Measurements from ENCODE around the gene KYNU. TPM values are rescaled to one million over a fixed set of nuclear protein-coding genes. Genes with fewer than 3 reads are reported as not detected.

Gene KYNU
- 0.21 and 0.24 TPM in 2 replicates for total RNA-seq
- long read RNA-seq, full-length matches to known transcripts: 3 of 4 reads
- long read RNA-seq, partial matches to known transcripts: 0 of 4 reads
- long read RNA-seq, other reads (novel, unspliced or antisense): 1 of 4 reads

- peak; percentile 14 for TF ChIP-seq CTCF (IDR thresholded peaks at IDR 0.05)
- no peaks in the 10 kb centered on the region for H3K9me3 Mint-ChIP-seq (ENCODE audit: unreplicated experiment)
- no peak within 1 kb of the TSS for H3K27ac Mint-ChIP-seq (ENCODE audit: unreplicated experiment)
- peaks cover 60% of the 10 kb centered on the region for H3K4me1 Mint-ChIP-seq (ENCODE audit: unreplicated experiment)
- H3K4me3 Mint-ChIP-seq (ENCODE audit: unreplicated experiment): no peak within 1 kb of the TSS
- no peaks in the 10 kb centered on the region for H3K27me3 Mint-ChIP-seq (ENCODE audit: unreplicated experiment)
- DNase-seq (ENCODE audit: extremely low spot score, unreplicated experiment): no peak
- H3K36me3 Mint-ChIP-seq (ENCODE audit: unreplicated experiment): no peaks in the 10 kb centered on the region
Measured at GRCh38 chr2:142877216-142877838, at the start of gene KYNU. TSS of gene KYNU (plus strand) at chr2:142877664. CDS start at chr2:142885368, 7,704 bp downstream.

- Mint-ChIP-seq H3K27me3 (ENCODE audit: unreplicated experiment) (no peaks in the 10 kb centered on the region), H3K36me3 (ENCODE audit: unreplicated experiment) (no peaks in the 10 kb centered on the region), H3K9me3 (ENCODE audit: unreplicated experiment) (peaks cover 5% of the 10 kb centered on the region), H3K27ac (ENCODE audit: unreplicated experiment) (peak overlapping the region; percentile 61), H3K4me3 (ENCODE audit: unreplicated experiment) (peak overlapping the region; percentile 33), H3K4me1 (ENCODE audit: unreplicated experiment) (peaks cover 25% of the 10 kb centered on the region)
- no peak for TF ChIP-seq CTCF (IDR thresholded peaks at IDR 0.05)
- no peak for DNase-seq (ENCODE audit: extremely low spot score, unreplicated experiment)
Measured at GRCh38 chr2:142834021-142834420, 43.4 kb upstream of the KYNU start.

DNA sequence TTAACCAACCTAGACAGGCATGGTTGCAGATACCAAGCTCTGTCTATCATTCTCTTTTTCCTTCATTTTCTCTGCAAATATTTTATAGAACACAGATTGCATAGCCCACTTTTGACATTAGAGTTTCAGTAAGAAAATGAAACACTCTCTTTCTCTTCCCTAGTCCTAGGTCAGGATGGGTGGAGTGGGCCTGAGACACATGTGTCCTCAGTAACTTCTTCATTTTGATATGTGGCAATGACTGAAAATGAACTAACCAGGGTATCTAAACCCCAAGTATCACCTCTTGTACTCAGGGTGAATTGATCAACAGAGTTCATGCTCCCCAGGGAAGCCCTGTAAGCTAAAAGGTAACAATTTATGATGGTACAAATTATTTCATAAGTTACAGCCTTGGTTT, 37.0 kb upstream of the KYNU start:
- H3K4me1 Mint-ChIP-seq (ENCODE audit: unreplicated experiment): peaks cover 10% of the 10 kb centered on the region
- H3K36me3 Mint-ChIP-seq (ENCODE audit: unreplicated experiment): no peaks in the 10 kb centered on the region
- H3K4me3 Mint-ChIP-seq (ENCODE audit: unreplicated experiment): no peak overlapping the region
- no peak for TF ChIP-seq CTCF (IDR thresholded peaks at IDR 0.05)
- no peaks in the 10 kb centered on the region for H3K27me3 Mint-ChIP-seq (ENCODE audit: unreplicated experiment)
- H3K9me3 Mint-ChIP-seq (ENCODE audit: unreplicated experiment): no peaks in the 10 kb centered on the region
- no peak for DNase-seq (ENCODE audit: extremely low spot score, unreplicated experiment)
- no peak overlapping the region for H3K27ac Mint-ChIP-seq (ENCODE audit: unreplicated experiment)

DNA sequence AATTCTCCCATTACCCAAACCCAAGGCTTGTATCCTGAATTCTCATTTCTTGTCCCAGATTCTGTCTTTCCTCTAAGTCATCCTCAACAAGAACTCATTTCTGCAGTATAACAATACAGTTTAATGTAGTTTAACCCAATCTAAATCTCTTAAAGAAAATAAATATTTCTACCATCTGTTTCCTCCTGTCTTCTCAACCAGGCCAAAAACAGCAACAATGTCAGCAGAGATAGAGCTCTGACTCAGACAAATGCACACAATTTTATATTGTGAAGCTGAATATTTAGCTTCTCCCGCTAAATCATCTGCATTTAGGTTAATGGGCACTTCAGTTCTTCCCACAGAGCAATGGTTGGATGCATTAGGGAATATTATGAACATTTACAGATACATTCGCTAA, 35.7 kb upstream of the KYNU start:
- no peak for TF ChIP-seq CTCF (IDR thresholded peaks at IDR 0.05)
- Mint-ChIP-seq H3K4me1 (ENCODE audit: unreplicated experiment) (peaks cover 7% of the 10 kb centered on the region), H3K36me3 (ENCODE audit: unreplicated experiment) (no peaks in the 10 kb centered on the region), H3K4me3 (ENCODE audit: unreplicated experiment) (no peak overlapping the region), H3K9me3 (ENCODE audit: unreplicated experiment) (no peaks in the 10 kb centered on the region), H3K27ac (ENCODE audit: unreplicated experiment) (peak overlapping the region; percentile 50), H3K27me3 (ENCODE audit: unreplicated experiment) (no peaks in the 10 kb centered on the region)
- no peak for DNase-seq (ENCODE audit: extremely low spot score, unreplicated experiment)

- H3K9me3 Mint-ChIP-seq (ENCODE audit: unreplicated experiment): no peaks in the 10 kb centered on the region
- H3K36me3 Mint-ChIP-seq (ENCODE audit: unreplicated experiment): no peaks in the 10 kb centered on the region
- no peak for TF ChIP-seq CTCF (IDR thresholded peaks at IDR 0.05)
- no peaks in the 10 kb centered on the region for H3K27me3 Mint-ChIP-seq (ENCODE audit: unreplicated experiment)
- H3K4me1 Mint-ChIP-seq (ENCODE audit: unreplicated experiment): peaks cover 7% of the 10 kb centered on the region
- H3K4me3 Mint-ChIP-seq (ENCODE audit: unreplicated experiment): no peak overlapping the region
- no peak for DNase-seq (ENCODE audit: extremely low spot score, unreplicated experiment)
- H3K27ac Mint-ChIP-seq (ENCODE audit: unreplicated experiment): no peak overlapping the region
Measured at GRCh38 chr2:142842369-142842768, 35.1 kb upstream of the KYNU start.
